C4-2B (cell line): Measurements from ENCODE around the gene USH2A.

Experiments
- ZFX ChIP-seq: fragments of 450-650 bp; IDR thresholded peaks from 2 replicates; pipeline ENCODE4 v1.6.1; 2017
- TF ChIP-seq, protein P1 (sequence below): fragments of 450-650 bp; conservative IDR thresholded peaks from 2 replicates; pipeline ENCODE4 v1.5.1; 2017; ENCODE audit warnings: mild to moderate bottlenecking

DNA sequence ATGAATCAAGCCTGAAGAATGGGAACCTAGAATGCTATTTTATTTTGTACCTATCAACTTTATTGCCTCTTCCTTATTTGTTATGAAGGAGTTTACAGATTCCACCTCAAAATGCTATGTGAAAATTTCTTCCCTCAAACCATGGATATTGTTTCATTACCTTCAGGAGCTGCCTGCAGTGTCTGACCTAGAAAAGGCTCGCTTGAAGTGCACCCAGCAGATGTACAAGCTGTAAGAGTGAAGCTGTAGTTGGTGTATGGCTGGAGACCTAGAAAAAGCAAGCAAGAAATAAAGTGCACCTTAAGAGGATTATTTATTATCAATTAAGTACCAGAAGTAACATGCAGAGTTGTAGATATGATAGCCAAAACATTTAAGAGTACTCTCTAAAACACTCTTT lies 656.7 kb downstream of the USH2A start:
- TF ChIP-seq, protein P1, sequence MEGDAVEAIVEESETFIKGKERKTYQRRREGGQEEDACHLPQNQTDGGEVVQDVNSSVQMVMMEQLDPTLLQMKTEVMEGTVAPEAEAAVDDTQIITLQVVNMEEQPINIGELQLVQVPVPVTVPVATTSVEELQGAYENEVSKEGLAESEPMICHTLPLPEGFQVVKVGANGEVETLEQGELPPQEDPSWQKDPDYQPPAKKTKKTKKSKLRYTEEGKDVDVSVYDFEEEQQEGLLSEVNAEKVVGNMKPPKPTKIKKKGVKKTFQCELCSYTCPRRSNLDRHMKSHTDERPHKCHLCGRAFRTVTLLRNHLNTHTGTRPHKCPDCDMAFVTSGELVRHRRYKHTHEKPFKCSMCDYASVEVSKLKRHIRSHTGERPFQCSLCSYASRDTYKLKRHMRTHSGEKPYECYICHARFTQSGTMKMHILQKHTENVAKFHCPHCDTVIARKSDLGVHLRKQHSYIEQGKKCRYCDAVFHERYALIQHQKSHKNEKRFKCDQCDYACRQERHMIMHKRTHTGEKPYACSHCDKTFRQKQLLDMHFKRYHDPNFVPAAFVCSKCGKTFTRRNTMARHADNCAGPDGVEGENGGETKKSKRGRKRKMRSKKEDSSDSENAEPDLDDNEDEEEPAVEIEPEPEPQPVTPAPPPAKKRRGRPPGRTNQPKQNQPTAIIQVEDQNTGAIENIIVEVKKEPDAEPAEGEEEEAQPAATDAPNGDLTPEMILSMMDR = no peak
- no peak for TF ChIP-seq ZFX
